ENCODE measurements around the gene PHACTR1. TPM values are rescaled to one million over a fixed set of nuclear protein-coding genes. Genes with fewer than 3 reads are reported as not detected.

PHACTR1 gene
- total RNA-seq, 1 experiment from 2014 or later: 15.5 TPM

- CTCF ChIA-PET: interaction anchor here (1.0 kb wide), 1 partner anchor 24 kb away, joined by 3 read pairs; no protein-coding TSS in a partner anchor
- H3K9me3 Mint-ChIP-seq: no peaks in the 10 kb centered on the region
- H3K27ac Mint-ChIP-seq: no peak overlapping the region
Measured at GRCh38 chr6:13038315-13038714, 321.7 kb downstream of the PHACTR1 start.

More at GRCh38 chr6:13038315-13038714, 321.7 kb downstream of the PHACTR1 start:
- no peaks in the 10 kb centered on the region for H3K27me3 Mint-ChIP-seq (ENCODE audit: low read depth)
- no peak for TF ChIP-seq ZNF219 (CRISPR knock-in tag; IDR thresholded peaks at IDR 0.05; ENCODE audit: borderline replicate concordance)
- TF ChIP-seq ESRRA (CRISPR knock-in tag; IDR thresholded peaks at IDR 0.05; ENCODE audit: borderline replicate concordance): no peak
- no peak for TF ChIP-seq OVOL2 (CRISPR knock-in tag; IDR thresholded peaks at IDR 0.05; ENCODE audit: borderline replicate concordance)
- TF ChIP-seq, protein P1, sequence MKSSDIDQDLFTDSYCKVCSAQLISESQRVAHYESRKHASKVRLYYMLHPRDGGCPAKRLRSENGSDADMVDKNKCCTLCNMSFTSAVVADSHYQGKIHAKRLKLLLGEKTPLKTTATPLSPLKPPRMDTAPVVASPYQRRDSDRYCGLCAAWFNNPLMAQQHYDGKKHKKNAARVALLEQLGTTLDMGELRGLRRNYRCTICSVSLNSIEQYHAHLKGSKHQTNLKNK (CRISPR knock-in tag; IDR thresholded peaks at IDR 0.05): no peak
- TF ChIP-seq GABPB1 (CRISPR knock-in tag; IDR thresholded peaks at IDR 0.05): no peak
- TF ChIP-seq FOXP1 (CRISPR knock-in tag; IDR thresholded peaks at IDR 0.05; ENCODE audit: borderline replicate concordance): no peak
- TF ChIP-seq, protein P2, sequence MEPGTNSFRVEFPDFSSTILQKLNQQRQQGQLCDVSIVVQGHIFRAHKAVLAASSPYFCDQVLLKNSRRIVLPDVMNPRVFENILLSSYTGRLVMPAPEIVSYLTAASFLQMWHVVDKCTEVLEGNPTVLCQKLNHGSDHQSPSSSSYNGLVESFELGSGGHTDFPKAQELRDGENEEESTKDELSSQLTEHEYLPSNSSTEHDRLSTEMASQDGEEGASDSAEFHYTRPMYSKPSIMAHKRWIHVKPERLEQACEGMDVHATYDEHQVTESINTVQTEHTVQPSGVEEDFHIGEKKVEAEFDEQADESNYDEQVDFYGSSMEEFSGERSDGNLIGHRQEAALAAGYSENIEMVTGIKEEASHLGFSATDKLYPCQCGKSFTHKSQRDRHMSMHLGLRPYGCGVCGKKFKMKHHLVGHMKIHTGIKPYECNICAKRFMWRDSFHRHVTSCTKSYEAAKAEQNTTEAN (CRISPR knock-in tag; IDR thresholded peaks at IDR 0.05): no peak
- TF ChIP-seq, protein P3, sequence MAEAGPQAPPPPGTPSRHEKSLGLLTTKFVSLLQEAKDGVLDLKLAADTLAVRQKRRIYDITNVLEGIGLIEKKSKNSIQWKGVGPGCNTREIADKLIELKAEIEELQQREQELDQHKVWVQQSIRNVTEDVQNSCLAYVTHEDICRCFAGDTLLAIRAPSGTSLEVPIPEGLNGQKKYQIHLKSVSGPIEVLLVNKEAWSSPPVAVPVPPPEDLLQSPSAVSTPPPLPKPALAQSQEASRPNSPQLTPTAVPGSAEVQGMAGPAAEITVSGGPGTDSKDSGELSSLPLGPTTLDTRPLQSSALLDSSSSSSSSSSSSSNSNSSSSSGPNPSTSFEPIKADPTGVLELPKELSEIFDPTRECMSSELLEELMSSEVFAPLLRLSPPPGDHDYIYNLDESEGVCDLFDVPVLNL (CRISPR knock-in tag; IDR thresholded peaks at IDR 0.05; ENCODE audit: borderline replicate concordance, low read depth): no peak
- TF ChIP-seq ZNF396 (CRISPR knock-in tag; IDR thresholded peaks at IDR 0.05; ENCODE audit: borderline replicate concordance): no peak
- no peak for TF ChIP-seq ZNF281 (CRISPR knock-in tag; IDR thresholded peaks at IDR 0.05)
- no peak for TF ChIP-seq MXD4 (CRISPR knock-in tag; IDR thresholded peaks at IDR 0.05; ENCODE audit: borderline replicate concordance)
- no peak for TF ChIP-seq ZSCAN18 (CRISPR knock-in tag; IDR thresholded peaks at IDR 0.05)
- no peak for TF ChIP-seq ZNF425 (CRISPR knock-in tag; conservative IDR thresholded peaks at IDR 0.05)
- no peak for TF ChIP-seq JUN (CRISPR knock-in tag; IDR thresholded peaks at IDR 0.05)
- no peak for TF ChIP-seq CREM (CRISPR knock-in tag; IDR thresholded peaks at IDR 0.05)
- TF ChIP-seq TCF7 (CRISPR knock-in tag; IDR thresholded peaks at IDR 0.05; ENCODE audit: low read depth): no peak
- TF ChIP-seq ZNF416 (CRISPR knock-in tag; IDR thresholded peaks at IDR 0.05): no peak
- no peak for TF ChIP-seq ETV6 (CRISPR knock-in tag; IDR thresholded peaks at IDR 0.05)
- no peak for TF ChIP-seq SOX15 (CRISPR knock-in tag; IDR thresholded peaks at IDR 0.05)
- TF ChIP-seq, protein P4, sequence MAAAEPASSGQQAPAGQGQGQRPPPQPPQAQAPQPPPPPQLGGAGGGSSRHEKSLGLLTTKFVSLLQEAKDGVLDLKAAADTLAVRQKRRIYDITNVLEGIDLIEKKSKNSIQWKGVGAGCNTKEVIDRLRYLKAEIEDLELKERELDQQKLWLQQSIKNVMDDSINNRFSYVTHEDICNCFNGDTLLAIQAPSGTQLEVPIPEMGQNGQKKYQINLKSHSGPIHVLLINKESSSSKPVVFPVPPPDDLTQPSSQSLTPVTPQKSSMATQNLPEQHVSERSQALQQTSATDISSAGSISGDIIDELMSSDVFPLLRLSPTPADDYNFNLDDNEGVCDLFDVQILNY (CRISPR knock-in tag; IDR thresholded peaks at IDR 0.05): no peak
- H3K4me1 Mint-ChIP-seq: no peaks in the 10 kb centered on the region
- H3K4me3 Mint-ChIP-seq: no peak overlapping the region
- no peak for ATAC-seq
- no peaks in the 10 kb centered on the region for H3K36me3 Mint-ChIP-seq
- POLR2A ChIA-PET: no interaction called here
- no peak for DNase-seq (ENCODE audit: low spot score)

All from WTC11 (cell line).